GM21423 (cell line): ENCODE measurements around the gene OR2F1.

ENCODE experiments used
- ATAC-seq: cut with Tn5 transposase; IDR thresholded peaks from one replicate; pipeline ENCODE4 v1.9.1; 2021; ENCODE audit warnings: mild to moderate bottlenecking, moderate library complexity; ENCODE audit not compliant: unreplicated experiment

Gene OR2F1

GRCh38 chr7:143953421-143953820 lies 1.2 kb upstream of the OR2F1 start:
- ATAC-seq = no peak

- ATAC-seq = no peak
Observed at GRCh38 chr7:143954135-143954534, 509 bp upstream of the OR2F1 start.

- no peak for ATAC-seq
Observed at GRCh38 chr7:143958781-143959180, 4.1 kb downstream of the OR2F1 start.

GRCh38 chr7:143960813-143961610 lies 6.4 kb downstream of the OR2F1 start:
- ATAC-seq = no peak

GRCh38 chr7:143965280-143965679 lies 10.6 kb downstream of the OR2F1 start:
- ATAC-seq = no peak

GRCh38 chr7:143967398-143967797 lies 12.8 kb downstream of the OR2F1 start:
- ATAC-seq = no peak

- ATAC-seq = no peak
Observed at GRCh38 chr7:143973870-143974416, 19.3 kb downstream of the OR2F1 start.

GRCh38 chr7:143974459-143974858 lies 19.8 kb downstream of the OR2F1 start:
- no peak for ATAC-seq

- no peak for ATAC-seq
Observed at GRCh38 chr7:143975617-143976016, 21.0 kb downstream of the OR2F1 start.

GRCh38 chr7:143978585-143978984 lies 23.9 kb downstream of the OR2F1 start:
- no peak for ATAC-seq

GRCh38 chr7:143979359-143979758 lies 24.7 kb downstream of the OR2F1 start:
- no peak for ATAC-seq

- no peak for ATAC-seq
Observed at GRCh38 chr7:143979998-143980397, 25.4 kb downstream of the OR2F1 start.

- no peak for ATAC-seq
Observed at GRCh38 chr7:143980746-143981510, 26.3 kb downstream of the OR2F1 start.

GRCh38 chr7:143983960-143984359 lies 29.3 kb downstream of the OR2F1 start:
- no peak for ATAC-seq

GRCh38 chr7:143987513-143987912 lies 32.9 kb downstream of the OR2F1 start:
- peak; percentile 63 for ATAC-seq

GRCh38 chr7:143988976-143989745 lies 34.5 kb downstream of the OR2F1 start:
- no peak for ATAC-seq

- ATAC-seq = no peak
Observed at GRCh38 chr7:143992670-143993069, 38.0 kb downstream of the OR2F1 start.

- no peak for ATAC-seq
Observed at GRCh38 chr7:143993924-143994323, 39.3 kb downstream of the OR2F1 start.

- no peak for ATAC-seq
Observed at GRCh38 chr7:144000020-144000419, 45.4 kb downstream of the OR2F1 start, which contains the start of gene OR6B1. TSS of gene OR6B1 (plus strand) at chr7:144000320. CDS start at chr7:144003997, 3,677 bp downstream.

- ATAC-seq = no peak
Observed at GRCh38 chr7:144001543-144001942, 46.9 kb downstream of the OR2F1 start.

GRCh38 chr7:144004703-144005102 lies 50.1 kb downstream of the OR2F1 start:
- no peak for ATAC-seq
